Brain pericyte (primary cell): ENCODE measurements around the gene LIPE.

Experiments used
- DNase-seq: peaks from one replicate; pipeline ENCODE4 v3.0.0-alpha.2; 2012; ENCODE audit warnings: low read depth, low spot score

LIPE gene

DNA sequence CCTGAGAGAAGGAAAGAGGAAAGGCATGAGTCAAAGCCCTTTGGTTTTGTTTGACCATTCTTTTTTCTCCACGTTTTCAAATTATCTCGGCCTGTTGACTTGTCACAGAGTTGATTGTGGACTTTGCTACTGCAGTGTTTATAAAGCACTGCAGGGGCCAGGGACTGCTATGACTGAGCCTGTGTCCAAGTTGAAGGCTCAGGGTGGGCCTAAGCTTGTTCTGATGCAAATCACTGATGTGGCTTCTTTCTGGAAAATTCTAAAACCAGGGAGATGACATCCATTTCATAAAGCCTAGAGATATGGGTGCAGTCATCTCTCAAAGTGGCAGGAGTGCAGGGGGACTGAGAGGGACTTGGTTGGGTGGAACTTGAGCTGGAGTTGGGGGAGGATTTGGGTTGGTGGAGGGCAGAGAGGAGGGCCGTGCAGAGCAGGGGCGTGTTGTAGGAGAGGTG is 16.8 kb upstream of the LIPE start:
- no peak for DNase-seq

GRCh38 chr19:42442833-42443232 is 15.6 kb upstream of the LIPE start, which contains the start of gene CXCL17:
Gene CXCL17, minus strand, starts transcription at chr19:42442946. Its CDS starts 114 bp downstream, at chr19:42442832.
- no peak for DNase-seq

DNA sequence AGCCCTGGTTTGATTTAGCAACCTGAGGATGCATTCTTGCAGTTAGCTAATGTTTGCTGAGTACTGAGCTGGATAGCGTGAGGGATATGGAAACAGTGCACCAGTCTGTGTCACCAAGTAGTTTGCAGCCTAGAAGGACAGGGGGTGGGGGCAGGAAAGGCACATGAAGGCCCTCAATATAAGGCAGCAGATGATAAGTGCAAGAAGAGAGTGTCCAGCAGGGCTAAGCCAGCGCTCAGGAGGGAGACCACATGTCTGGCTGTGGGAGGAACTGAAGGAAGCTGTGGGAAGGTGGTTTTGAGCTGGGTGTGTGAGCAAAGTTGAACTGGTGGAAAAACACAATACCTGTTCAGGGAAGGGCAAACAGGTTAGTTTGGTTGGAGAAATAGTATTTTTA is 13.9 kb upstream of the LIPE start:
- no peak for DNase-seq

- no peak for DNase-seq
Observed at GRCh38 chr19:42440357-42441048, 13.3 kb upstream of the LIPE start.

DNA sequence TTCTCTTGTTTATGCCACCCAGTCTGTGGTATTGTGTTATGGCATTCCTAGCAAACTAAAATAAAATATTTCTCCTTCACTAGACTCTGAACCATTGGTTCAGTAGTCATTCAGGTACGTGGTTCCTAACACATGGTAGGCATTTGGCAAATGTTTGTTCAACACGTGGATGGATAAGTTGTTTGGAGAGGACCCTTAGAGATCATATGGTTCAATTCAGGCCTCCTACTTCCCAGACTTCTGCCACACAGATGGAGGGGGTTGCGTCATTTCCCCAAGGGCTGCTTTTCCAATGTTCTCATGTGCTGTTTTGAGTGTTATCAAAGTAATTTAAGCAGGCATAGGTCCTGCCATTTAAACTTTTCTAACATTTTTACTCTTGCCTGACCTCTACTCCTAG is 8.8 kb upstream of the LIPE start:
- DNase-seq = no peak

- no peak for DNase-seq
Observed at GRCh38 chr19:42435316-42435715, 8.1 kb upstream of the LIPE start.

DNA sequence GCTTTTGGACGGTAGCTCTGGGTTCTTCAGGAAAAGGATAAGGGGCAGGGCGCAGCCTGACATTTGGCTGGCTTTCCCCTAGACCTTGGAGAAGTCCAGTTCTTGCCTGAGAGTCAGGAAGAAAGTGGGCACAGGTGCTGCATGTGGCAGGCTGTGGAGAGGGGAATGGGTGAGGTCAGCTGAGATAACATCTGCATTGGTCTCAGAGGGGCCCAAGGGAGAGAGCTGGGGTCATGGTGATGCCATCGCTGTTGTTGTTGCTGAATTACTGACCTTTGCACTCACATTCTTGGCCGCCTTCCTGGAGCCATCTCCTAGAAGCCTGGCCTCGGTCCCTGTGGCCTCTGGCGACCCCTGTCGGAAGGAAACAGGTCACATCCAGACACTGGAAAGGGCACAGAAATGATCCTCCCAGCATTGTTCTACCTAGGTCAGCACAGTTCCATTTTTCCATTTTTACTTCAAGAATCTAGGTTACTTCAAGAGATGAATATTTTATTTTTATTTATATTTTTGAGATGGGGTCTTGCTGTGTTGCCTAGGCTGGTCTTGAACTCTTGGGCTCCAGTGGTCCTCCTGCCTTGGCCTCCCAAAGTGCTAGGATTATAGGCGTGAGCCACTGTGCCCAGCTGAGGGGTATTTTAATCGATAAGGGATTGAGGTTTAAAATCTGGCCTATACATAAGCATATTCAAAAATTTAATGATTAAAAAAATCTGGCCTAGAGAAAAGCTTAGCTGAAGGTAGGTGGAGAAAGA is 6.5 kb upstream of the LIPE start:
- no peak for DNase-seq

GRCh38 chr19:42431486-42431885 is 4.3 kb upstream of the LIPE start:
- DNase-seq = no peak

DNA sequence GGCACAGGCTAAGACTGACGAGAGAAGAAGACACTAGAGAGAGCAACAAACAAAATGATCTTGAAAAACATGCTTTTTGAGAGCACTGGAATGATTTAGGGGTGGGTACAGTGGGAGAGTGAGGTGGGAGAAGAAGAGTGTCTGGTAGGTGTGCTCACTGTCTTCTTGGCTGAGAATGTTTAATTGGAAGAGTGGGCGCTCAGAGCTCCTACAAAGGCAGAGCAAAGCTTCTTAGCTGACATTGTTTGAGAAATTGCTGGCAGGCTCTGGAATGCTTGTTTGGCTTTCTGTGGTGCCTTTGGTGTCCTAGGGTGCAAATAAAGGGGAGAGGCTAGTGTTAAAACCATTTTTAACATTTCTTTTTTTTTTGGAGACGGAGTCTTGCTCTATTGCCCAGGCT is 1.5 kb upstream of the LIPE start:
- DNase-seq = no peak

- DNase-seq = no peak
Observed at GRCh38 chr19:42426643-42427042, 545 bp downstream of the LIPE start.

DNA sequence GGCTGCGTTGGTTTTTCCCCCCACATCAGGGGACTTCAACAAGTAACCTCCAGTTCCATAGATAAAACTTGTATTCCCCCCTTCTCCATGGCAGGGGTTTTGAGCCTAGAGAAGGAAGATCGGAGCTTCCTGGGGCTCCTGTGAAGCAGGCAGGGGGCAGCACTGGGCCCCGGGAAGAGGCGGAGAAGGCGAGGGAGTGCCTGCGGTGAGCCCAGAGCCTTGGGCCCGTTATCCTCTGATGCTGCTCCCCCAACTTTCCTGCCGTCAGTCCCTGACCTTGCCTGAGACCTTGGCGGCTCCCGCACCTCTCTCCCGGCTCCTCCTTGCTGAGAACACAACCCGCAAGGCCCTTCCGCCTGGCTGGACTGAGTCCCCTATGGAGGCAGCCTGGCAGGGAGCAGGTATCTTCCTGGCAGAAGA is 2.5 kb downstream of the LIPE start:
- DNase-seq = no peak

- no peak for DNase-seq
Observed at GRCh38 chr19:42424345-42424707, 2.9 kb downstream of the LIPE start.

DNA sequence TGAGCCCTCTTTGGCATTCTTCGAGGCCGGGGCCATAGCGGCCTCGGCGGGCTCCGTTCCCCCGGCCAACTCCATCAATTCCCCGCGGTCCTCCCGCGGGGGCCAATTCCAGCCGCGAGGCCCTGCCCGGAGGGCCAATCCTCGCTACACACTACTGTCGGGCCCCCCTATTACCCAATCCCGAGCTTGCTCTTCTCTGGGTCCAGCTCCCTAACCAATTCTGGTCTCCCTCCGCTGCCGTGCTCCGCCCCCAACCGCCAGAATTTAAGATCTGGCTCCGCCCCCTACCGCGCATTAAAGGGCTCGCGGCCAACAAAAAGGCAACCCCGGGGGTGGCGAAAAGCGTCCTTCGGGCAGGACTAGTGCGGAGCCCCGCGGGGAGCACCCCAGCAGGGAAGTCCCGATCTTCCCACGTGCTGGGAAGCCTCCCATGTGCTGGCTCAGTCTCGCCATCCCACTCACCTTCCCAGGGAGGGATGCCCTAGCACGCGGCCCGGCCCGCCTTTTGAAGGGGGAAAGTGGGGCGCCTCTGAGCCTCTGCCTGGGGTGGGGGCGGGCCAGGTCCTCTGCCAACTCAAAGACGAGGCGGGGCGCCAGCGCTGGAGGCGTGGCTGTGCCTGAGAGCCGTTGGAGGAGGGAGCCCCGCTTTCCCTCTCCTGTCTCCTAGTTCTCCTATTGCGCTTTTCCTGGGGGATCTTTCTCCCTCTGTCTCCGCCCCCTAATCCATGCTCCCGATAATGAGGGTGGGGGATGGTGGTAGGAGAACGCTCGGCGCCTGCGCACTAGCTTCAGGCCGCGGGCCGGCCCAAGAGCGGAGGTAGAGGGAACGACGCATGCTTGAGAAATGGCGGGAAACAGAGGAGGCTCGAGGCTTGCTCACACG is 3.5 kb downstream of the LIPE start:
- DNase-seq = peak; percentile 74

DNA sequence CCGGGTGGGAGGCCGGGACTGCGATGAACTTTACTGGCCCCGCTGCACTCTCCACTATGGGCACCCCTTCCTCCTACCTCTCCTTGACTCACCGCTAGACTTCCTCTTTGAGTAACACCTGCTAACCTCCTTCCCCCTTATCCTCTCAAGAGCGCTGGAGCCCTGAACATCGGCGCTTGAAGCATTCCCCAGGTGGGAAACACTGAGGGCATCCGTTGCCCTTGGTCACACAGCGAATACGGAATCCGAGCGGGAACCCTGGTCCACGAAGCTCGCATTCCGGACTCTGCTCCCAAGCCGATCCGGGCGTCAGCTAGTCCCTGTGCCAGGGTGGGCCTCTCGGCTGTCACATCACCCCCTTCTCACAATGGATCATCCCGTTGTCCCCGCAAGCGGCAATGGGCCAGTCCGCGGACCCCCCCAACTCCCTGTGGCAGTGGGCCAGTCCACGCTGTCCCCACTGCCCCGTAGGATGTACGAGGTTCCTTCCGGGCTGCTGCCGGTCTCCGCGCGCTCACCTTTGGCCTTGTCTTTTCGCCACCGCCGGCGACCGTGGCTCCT is 4.2 kb downstream of the LIPE start:
- DNase-seq = no peak

DNA sequence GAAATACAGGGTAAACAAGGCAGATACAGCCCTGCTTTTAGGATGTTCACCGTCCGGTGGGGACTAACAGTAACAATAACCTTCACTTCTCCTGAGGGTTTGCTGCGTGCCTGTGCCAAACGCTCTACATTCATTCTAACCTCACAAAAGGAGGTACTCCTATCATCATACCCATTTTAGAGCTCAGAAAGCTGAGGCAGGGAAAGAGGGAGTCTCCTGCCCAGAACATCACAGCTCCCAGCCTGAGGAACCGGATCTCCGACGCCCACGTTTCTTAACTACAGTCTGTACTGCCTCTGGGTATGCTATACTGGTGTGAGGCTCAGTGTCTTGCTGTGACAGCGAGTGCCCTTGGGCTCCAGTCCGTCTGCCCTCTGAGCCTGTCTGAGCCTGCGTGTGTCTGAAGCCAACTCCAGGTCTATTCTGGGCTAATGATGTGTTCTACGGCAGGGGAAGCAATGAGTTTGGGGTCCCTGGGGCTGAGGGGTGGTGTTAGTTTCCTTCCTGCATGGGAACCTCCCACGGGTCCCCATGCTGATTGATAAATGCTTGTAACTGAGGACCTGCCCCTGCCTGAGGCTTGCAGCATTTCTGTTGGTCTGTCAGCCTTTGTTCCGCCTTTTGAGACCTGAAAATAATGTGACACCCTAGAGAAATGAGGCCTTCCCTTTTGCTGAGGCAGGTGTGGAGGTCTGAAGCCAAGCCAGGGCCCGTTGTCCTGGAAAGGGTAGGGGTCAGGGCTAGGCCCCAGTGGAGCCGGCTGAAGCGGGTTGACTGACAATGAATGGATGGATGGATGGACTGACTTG is 4.9 kb downstream of the LIPE start:
- no peak for DNase-seq

GRCh38 chr19:42421591-42422031 is 5.6 kb downstream of the LIPE start:
- DNase-seq = no peak

GRCh38 chr19:42421101-42421500 is 6.1 kb downstream of the LIPE start:
- no peak for DNase-seq

DNA sequence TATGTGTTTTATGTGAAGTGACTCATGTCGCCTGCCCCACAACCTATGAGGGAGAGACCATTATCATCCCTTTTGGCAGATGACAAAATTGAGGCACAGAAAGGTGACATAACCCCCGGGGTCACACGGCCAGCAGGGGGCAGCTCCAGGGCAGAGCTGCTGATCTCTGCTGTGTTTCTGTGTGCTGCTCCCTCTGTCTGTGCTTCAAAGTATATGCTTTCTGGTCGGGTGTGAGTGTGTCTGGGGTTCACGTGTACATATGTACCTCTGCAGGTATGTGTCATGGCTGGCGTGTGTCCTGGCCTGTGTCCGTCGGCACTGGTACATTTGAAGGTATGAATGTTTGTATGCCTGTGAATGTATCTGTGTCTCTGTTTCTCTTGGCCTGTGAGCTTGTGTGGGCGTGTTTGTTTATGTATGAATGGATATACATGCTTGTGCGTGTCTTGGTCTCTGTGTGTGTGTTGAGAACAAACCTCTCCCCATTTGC is 7.1 kb downstream of the LIPE start:
- no peak for DNase-seq

DNA sequence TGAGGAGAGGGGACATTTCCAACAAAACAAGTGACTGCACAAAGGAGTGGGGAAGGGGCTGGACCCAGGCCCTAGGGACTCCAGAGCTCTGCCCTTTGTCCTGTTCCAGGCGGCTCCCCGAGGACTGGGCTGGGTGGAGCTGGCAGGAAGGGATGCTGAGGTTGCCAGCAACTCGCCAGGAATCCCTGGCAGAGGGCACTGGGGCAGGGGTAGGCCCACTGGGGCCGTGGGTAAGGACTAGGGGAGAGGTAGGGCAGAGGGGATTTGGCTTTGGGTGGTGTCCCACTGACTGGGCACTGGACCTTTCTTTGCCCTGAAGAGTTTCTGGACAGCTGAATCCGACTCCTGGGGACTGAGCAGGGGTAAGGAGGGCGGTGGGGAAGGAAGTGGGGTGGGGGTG is 7.9 kb downstream of the LIPE start:
- no peak for DNase-seq

DNA sequence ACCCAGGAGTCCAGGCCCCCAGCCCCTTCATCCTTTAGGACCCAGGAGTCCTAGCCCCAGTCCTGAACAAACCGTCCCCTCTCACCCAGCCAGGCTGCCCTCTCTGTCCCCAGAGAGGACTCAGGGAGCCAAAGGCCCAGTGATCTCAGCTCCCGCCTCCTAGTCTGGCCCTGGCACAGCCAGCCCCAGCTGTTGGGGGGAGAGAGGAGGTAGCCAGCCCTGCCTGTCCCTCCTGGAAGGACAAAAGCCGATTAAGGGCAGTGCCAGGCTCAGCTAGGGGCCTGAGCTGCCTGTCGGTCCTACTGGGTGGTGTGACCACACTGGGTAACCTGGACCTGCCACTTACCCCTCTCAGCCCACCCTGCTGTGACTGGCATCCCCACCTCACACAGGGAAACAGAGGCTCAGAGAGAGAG is 14.5 kb downstream of the LIPE start:
- no peak for DNase-seq

DNA sequence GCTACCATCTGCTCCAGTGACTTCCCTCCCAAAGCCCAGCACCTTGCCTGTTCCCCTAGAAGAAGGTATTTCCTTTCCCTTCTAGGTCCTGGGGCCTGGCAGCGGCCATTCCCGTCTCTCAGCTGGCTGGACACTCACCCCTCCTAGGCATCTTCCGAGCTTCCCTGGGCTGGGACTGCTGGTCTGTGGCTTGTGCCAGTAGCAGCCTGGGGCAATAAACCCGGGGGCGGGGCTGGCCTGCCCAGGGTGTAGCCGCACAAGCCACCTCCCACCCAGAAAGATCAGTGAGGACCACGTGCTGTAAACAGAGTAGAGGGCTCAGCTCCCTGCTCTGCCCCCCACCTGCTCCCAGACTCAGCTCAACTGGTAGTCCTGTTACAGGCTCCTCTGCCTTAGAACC is 15.0 kb downstream of the LIPE start:
- no peak for DNase-seq
